ENCODE measurements around the gene FAAP100.
A peak's percentile ranks its signal among the peaks of the same experiment; 100 is the strongest.

DNA sequence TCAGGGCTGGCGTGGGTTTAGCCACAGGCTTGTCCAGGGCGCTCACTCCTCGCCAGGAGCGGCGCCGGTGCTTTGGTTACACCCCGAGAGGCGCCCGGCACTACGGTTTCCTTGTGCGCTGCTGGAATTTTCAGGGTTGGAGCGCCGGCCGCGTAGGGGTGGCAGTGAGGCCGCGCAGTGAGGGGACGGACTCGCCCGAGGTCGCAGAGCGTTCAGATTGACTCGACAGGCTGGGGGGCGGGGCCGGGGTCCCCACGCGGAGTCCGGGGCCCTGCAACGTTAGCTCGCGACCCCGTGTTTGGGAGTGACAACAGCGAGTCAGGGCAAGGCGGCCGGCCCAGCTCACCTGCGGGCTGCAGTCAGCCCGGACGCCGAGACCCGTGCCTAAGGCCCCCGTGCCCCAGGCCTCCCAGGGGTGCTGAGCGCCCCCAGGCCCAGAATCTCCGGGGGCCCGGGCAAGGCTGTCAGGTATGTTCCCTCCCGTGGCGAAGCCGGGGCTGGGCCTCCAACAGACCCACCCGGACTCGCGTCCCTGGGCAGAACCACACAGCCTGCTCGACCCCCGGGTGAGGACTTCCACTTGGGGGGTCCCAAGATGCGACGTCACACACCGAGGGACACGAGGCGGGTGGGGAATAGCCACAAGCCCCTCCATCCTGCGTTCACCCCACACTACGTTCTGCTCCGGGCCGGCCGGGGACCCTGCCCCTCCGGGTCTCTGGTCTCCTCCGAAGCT is 38.2 kb downstream of the FAAP100 start:
- TF ChIP-seq, protein P1, sequence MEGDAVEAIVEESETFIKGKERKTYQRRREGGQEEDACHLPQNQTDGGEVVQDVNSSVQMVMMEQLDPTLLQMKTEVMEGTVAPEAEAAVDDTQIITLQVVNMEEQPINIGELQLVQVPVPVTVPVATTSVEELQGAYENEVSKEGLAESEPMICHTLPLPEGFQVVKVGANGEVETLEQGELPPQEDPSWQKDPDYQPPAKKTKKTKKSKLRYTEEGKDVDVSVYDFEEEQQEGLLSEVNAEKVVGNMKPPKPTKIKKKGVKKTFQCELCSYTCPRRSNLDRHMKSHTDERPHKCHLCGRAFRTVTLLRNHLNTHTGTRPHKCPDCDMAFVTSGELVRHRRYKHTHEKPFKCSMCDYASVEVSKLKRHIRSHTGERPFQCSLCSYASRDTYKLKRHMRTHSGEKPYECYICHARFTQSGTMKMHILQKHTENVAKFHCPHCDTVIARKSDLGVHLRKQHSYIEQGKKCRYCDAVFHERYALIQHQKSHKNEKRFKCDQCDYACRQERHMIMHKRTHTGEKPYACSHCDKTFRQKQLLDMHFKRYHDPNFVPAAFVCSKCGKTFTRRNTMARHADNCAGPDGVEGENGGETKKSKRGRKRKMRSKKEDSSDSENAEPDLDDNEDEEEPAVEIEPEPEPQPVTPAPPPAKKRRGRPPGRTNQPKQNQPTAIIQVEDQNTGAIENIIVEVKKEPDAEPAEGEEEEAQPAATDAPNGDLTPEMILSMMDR (IDR thresholded peaks at IDR 0.05), result peak in 1 of 6 experiments; percentile 8
- TF ChIP-seq POLR2A (IDR thresholded peaks at IDR 0.05), result peak in 1 of 4 donors; percentile 50
- peak in 1 of 2 donors; percentile 4 for TF ChIP-seq POLR2AphosphoS5 (IDR thresholded peaks at IDR 0.05)
- no peak for TF ChIP-seq EP300 (IDR thresholded peaks at IDR 0.05)

Measured in upper lobe of left lung (tissue), 4 donors.